Subcutaneous adipose tissue (tissue), 4 donors: ENCODE measurements around the gene CAMSAP2. TPM values are rescaled to one million over a fixed set of nuclear protein-coding genes. Genes with fewer than 3 reads are reported as not detected.

Experiments used
- total RNA-seq, 4 donors: library from RNA; depleted of rRNA; stranded (reverse); fragments of >200 nt; gene quantifications; one replicate each; pipeline ENCODE4 v1.1.0, GENCODE V29; 2016
- TF ChIP-seq, protein P1 (sequence below): fragments of 450-650 bp; IDR thresholded peaks from one replicate; pipeline ENCODE4 v1.5.1; 2016; ENCODE audit warnings: low read depth, mild to moderate bottlenecking, control low read depth, antibody characterized with exemption, moderate library complexity

Gene CAMSAP2
- total RNA-seq, 4 donors from 2014 or later: 29.6 to 73.2 (median 34.0) TPM

DNA sequence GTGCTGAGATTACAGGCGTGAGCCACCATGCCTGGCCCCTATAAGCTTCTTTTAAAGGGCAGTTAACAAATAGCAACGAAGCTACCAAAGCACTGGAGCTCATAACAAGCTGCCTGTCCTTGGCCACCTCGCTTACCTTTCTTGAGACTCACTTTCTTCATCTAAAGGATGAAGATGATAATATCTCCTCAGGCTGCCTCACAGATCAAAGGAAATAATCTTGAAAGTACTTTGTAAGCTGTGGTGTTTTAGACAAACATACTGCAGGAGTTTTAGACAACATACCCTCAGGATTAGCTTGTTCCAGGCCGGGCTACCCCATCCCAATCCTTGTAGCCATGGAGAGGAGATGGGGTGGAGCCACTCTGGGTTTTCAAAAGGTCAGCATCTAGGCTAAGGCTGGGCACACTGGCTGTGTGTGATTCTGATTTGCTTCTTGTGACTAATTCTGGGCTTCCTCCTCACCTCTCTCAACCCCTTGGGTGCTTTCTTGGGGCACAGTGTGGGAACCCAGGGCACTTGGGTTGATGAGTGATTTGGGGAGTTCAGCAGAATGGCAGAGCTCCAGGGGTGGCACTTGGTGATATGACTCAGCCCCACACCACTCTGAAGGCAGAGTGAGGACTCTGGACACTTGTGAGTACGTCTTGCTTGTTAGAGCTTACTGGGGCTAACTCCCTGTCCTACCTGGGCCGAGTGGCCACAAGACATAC lies 139.3 kb downstream of the CAMSAP2 start:
- TF ChIP-seq, protein P1, sequence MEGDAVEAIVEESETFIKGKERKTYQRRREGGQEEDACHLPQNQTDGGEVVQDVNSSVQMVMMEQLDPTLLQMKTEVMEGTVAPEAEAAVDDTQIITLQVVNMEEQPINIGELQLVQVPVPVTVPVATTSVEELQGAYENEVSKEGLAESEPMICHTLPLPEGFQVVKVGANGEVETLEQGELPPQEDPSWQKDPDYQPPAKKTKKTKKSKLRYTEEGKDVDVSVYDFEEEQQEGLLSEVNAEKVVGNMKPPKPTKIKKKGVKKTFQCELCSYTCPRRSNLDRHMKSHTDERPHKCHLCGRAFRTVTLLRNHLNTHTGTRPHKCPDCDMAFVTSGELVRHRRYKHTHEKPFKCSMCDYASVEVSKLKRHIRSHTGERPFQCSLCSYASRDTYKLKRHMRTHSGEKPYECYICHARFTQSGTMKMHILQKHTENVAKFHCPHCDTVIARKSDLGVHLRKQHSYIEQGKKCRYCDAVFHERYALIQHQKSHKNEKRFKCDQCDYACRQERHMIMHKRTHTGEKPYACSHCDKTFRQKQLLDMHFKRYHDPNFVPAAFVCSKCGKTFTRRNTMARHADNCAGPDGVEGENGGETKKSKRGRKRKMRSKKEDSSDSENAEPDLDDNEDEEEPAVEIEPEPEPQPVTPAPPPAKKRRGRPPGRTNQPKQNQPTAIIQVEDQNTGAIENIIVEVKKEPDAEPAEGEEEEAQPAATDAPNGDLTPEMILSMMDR: no peak

DNA sequence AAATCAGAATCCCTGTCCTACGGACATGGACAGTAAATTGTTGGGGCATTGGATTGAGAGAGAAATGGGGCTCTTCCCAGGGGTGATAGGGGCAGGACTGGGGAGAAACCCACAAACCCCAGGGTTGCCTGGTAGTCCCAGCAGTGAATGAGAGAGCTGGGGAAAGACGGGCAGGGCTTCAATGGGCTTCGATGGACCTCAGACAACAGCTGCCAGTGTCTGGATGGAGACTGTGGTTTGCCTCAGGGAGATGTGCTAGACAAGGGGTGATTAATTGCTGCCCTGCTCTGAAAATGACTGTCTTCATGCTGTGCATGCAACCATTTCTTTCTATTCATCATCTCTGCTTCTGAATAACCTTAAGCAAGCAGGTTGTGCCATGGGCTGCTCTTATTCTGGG lies 141.5 kb downstream of the CAMSAP2 start:
- TF ChIP-seq, protein P1: no peak

DNA sequence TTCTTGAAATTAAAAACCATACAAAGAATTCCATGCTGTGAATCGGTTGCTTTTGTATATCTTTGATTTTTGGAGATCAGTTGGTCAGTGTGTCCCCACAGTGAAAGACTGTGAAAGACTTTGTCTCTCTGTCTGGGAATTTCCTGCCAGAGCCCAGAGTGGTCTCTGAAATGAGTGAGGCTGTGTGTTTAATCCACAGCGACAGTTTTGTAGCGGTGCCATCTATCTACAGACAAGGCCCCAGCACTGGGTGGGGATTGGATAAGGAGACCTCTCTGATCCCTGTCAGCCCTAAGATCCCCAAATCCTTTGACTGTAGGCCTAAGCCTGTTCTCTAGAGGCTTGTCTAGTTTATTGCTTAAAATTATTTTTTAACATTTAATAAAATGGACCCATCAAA lies 144.4 kb downstream of the CAMSAP2 start:
- TF ChIP-seq, protein P1: no peak

GRCh38 chr1:200885623-200886402 lies 147.1 kb downstream of the CAMSAP2 start:
- TF ChIP-seq, protein P1: no peak

GRCh38 chr1:200886594-200886993 lies 147.9 kb downstream of the CAMSAP2 start:
- TF ChIP-seq, protein P1: no peak

DNA sequence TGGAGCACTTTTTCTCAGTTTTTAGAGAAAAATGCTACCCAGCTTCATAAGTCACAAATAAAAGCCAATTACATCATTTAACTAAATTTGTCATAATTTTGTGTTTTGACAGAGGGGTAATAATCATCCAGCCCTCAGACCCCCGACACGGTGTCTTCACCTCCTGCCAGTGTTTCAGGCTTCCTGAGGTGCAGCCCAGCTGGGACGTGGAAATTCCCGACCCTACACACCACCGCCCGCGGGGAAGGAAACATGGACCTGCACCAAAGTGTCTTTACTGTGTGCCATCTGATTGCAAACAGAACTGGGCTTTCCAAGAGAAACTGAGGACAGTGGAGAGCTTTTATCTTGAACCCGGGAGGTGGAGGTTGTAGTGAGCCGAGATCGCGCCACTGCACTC lies 148.3 kb downstream of the CAMSAP2 start:
- TF ChIP-seq, protein P1: no peak

- TF ChIP-seq, protein P1: no peak
Measured at GRCh38 chr1:200887772-200888348, 149.2 kb downstream of the CAMSAP2 start.
